NCI-H2107 treated with DMSO at 0.1 percent for 48 hours (cell line): ENCODE data around the gene ENPP3.

Experiments used
- DNase-seq: peaks from one replicate; lab custom pipeline; 2025; ENCODE audit not compliant: unreplicated experiment; lab: John Stamatoyannopoulos, UW

ENPP3 gene

DNA sequence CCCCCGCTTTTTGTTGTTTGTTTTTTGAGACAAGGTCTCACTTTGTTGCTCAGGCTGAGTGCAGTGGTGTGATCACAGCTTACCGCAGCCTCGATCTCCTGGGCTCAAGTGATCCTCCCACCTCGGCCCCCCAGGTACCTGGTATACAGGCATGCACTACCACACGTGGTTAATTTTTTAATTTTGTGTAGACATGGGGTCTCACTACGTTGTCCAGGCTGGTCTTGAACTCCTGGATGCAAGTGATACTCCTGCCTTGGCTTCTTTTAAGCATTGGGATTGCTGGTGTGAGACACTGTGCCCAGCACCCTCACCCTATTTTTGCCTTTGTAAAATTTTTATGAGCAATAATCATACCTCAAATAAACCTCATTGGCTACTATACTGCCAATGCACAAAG is 5.5 kb downstream of the ENPP3 start:
- DNase-seq = no peak

DNA sequence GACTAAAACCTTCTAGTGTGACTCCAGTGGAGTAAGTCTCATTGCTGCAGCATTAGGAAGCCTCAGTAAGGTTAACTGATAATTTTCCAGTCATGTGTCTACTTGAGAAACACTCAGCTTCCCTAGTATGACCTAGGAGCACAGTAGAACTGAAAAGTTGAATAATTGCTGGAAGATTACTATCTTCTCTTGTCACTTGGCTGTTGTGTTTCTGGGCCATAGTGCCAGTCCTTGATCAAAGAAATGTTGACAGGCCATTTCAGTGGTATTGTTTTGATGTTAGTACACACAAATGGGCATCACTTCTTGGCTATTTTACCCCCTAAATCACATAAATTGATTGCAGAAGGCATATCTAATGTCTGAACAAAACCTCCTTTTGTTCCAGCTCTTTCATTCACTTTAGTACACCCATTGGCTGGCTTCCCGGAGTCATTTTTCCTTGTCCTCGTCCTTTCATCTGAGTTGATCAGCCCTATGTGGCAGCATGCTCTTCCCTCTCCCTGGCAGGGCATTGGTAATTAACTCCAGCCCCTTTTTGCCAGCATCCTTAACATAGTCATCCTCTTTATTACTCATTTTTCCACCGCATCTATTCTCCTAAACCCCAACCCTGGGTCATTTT is 6.0 kb downstream of the ENPP3 start:
- no peak for DNase-seq

DNA sequence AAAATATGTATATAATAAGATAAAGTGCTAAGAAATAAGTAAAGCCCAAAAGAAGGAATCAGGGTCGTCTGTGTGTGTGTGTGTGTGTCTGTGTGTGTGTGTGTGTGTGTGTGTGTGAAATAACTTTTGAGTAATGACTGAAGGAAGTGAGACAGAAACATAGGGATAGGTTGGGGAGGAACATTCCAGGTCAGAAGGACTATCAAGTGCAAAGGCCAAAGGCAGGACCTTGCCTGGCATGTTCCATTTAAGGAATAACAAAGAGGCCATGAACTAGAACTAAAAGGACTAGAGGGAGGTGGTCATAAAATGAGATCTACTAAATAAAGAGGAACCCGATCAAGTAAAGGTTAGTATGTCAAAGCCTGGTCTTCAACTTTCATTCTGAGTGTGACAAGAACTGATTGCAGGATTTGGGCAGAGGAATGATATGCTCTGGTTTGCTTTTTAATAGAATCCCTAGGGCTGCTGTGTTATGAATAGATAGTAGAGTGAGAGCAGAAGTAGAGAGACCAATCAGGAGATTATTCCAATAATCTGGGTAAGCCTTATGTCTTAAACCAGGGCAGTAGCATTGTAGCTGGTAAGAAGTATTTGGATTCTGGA is 6.9 kb downstream of the ENPP3 start:
- DNase-seq = no peak

DNA sequence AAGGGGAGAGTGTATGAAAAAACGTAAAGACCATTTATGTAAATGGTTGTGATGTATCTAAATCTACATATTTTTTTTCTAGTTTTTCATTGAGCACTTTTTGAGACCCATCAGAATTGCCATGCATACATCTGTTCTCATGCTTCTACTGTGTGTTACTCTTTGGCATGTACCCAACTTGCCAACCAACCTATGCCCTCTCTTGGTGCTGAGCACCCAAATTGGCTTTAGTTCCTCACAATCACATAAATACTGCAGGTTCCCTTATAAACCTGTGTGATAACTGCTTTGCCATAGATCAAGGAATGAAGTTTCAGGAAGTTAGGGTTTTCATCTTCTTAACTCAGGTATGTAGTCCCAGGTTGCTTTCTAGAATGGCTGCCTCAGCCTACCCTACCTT is 7.8 kb downstream of the ENPP3 start:
- no peak for DNase-seq

DNA sequence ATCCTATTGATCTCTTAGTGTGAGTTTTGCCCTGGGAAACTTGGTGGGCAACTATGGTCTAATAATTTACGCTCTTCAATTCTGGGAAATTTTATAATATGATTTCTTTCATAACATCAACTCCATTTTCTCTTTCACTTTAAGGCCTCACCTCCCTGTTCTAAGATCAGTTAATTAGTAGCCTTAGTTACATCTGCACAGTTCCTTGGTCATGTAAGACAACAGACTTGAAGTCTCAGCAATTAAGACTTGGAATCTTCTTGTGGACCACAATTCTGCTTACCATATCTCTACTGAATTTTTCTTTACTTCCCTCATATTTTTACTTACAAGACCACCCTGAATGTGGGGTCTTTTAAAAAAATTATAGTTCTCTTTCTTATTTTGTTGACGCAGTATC is 8.7 kb downstream of the ENPP3 start:
- no peak for DNase-seq

DNA sequence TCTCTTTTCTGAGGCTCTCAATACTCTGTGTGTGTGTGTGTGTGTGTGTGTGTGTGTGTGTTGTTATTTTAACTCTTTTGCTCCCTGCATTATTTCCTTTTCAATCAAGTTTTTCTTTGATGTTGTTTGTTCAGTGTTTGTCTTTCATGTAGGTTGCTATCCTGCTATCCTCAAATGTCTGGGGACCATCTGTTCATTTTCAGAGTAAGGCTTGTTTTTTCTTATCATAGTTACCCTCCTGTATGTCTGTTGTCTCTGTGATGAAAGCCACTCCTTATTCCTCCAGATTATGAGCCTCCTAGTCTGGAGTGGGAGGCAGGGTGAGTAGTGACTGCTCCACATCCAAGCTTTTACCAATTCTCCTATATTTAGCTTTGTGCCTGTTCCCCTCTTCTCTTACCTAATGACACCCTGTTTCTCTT is 9.2 kb downstream of the ENPP3 start:
- no peak for DNase-seq

DNA sequence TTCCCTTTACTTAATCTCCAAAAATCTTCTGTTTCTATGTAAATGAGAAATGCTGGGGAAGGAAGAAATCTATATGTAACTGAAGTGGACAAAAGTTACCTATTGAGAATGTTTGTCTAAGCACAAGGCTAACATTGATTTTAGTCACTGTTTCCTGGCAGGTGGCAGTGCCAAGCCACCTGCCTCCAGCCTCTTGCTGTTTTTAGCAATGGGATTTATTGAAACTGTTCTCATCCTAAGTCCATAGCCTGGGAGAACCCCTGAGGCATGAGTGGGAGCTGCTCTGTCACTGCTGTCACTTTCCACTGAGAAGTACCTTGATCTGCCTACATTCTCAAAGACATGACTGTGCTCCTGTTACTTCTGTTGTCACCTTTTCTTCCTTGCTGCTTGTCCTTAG is 14.7 kb downstream of the ENPP3 start:
- DNase-seq = peak; percentile 56

DNA sequence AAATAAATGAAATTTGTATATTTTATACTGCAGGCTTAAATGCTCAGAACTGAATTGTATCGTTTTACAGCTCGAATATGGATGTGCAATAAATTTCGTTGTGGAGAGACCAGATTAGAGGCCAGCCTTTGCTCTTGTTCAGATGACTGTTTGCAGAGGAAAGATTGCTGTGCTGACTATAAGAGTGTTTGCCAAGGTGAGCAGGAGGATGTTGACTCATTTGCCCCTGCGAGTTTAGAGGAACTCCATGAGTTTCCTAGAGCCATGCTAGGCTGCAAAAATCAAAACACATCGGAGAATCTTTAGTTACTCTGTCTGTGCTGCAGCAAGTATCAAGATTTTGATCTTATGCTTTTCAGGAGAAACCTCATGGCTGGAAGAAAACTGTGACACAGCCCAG is 15.4 kb downstream of the ENPP3 start:
- DNase-seq = no peak

DNA sequence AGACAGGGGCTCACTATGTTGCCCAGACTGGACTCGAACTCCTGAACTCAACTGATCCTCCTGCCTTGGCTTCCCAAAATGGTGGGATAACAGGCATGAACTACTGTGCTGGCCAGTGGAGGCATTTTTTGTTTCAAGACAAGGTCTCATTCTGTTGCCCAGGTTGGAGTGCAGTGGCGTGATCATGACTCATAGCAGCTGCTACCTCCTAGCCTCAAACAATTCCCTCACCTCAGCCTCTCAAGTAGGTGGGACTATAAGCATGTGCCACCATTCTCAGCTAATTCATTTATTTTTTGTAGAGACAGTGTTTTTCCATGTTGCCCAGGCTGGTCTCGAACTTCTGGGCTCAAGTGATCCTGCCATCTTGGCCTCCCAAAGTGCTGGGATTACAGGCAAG is 17.2 kb downstream of the ENPP3 start:
- DNase-seq = no peak

DNA sequence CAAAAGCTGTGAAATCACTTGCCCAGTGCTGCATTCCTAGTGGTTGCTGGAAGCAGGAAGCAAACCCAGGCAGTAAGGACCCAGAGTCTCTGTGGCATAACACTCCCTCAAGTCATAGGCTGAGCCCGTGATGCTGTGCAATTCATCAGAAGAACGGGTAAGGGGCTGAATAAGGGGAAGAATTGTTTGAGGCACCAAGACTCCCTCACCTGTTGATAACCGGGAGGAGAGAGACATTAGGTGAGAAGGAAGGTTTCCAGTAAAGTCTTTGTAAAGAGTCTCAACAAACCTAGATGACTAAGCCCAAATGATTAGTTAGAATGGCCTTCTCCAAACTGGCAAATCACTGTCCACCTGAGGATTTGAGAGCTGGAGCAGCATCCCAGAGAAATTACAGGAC is 18.3 kb downstream of the ENPP3 start:
- no peak for DNase-seq

DNA sequence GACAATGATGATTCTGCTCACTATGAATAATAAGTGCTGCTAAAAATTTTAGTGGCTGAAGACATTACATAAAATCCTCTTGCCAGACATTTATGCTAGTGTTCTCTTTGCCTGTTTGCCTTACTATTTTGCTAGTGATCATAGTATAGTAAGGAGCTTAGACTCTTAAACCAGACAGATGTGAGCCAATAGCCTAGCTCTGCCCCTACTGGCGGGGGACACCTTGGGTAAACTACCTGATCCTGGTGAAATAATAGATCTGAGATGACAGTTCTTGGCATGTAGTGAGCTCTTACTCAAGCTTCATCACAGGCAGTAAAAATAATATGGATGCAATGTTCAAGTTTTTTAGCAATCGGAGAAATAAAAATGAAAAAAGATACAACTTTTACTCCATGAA is 18.8 kb downstream of the ENPP3 start:
- no peak for DNase-seq

DNA sequence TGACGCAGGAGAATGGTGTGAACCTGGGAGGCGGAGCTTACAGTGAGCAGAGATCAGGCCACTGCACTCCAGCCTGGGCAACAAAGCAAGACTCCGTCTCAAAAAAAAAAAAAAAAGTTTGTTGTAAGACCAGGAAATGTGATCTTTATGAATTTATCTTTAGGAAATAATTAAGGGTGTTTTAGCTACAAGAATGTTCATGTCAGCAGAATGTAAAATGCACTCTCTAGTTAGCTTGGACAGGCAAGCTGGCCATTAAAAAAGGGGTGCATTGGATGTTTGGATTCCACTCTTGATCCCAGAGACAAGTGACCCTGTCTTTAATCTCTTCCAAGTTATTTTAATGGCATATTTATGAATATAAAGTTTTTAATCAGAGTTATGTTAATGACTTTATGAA is 19.6 kb downstream of the ENPP3 start:
- no peak for DNase-seq

DNA sequence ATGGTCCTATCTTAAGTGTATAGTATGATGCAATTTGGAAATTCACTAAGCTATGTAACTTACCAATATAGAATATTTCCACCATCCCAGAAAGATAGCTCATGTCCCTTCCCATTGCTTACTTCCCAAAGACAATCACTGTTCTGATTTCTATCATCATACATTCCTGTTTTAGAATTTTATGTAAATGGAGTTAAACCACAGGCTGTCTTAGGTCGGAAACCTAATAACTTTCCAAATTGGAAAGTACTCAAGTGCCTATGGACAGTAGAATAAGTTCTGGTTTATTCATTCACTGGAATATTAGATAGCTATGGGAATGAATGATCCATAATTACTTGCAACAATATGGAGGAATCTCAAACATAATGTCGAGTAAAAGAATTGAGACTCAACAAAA is 20.1 kb downstream of the ENPP3 start:
- DNase-seq = no peak

DNA sequence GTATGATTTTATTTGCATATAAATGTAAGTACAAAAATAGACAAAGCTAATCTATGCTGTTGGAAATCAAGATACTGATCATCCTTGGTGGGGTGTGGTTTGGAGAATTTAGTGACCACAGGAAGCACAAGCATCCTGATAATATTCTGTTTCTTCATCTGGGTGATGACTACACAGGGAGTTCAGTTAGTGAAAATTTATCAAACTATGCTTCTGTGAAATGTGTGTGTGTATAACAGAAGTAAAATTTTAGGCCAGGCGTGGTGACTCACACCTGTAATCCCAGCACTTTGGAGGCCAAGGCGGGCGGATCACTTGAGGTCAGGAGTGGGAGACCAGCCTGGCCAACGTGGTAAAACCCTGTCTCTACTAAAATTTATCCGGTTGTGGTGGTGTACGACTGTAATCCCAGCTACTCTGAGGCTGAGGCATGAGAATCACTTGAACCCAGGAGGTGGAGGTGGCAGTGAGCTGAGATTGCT is 20.6 kb downstream of the ENPP3 start:
- no peak for DNase-seq

DNA sequence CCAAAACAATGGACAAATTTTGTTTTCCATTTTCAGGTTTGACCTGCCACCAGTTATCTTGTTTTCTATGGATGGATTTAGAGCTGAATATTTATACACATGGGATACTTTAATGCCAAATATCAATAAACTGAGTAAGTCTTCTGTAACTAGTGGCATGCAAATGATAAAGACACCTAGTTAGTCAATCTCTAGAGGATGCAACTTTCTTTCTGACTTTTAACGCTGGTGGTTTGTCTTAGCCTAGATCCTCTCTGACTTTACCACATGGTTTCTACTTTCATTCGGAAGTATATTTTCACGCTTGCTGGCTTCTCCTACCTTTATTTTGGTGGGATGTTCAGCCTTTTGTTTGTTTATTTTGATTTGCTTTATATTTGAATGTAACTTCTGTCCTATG is 21.2 kb downstream of the ENPP3 start:
- no peak for DNase-seq

DNA sequence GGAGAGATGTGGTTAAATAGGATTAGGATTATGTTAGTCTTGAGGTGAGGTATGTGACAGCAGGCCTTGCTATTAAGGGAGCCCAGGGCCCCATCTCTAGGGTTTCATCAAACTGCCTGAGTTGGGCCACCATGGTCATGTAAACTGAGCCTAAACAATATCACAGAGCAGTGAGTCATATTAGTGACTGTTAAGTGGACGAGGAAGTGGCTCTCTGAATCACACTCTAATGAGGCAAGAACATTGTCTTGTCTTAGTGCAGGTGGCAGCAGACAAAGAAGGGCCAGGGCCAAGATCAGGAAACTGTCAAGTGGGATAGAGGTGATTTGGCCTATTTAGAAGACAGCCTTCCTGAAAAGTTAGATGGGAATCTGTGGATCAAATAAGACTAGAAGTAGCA is 23.1 kb downstream of the ENPP3 start:
- no peak for DNase-seq

DNA sequence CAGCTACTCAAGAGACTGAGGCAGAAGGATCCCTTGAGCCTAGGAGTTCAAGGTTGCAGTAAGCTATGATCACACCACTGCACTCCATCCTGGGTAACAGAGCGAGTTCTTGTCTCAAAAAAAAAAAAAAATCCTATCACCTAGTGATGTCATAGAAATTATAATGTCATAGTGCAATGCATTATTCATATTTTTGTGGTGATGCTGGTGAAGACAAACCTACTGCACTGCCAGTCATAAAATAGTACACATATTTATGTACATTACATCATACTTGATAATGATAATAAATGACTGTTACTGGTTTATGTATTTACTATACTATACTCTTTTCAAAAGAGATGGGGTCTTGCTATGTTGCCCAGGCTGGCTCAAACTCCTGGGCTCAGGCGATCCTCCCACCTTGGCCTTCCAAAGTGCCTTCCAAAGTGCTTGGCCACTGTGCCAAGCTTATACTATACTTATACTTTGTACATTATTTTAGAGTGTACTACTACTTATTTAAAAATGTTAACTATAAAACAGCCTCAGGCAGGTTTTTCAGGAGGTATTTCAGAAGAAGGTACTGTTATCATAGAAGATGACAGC is 26.6 kb downstream of the ENPP3 start:
- DNase-seq = no peak

DNA sequence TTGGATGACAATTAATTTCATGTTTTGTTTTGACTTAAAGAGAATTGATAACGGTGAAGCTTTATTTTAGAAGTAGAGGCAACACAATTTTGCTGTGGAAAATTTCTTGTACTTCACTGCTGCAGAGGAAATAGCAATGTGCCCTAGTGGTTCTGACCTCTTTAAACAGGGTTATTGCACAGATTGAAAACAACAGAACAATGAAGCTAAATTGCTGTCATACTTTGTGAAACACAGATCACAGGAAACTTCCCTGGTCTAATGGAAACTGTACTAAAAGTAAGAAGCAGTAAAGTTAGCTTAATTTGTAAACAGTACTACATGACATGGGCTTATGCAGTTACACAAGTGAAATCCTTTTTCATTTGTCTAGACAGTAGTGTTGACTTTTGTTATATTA is 32.8 kb downstream of the ENPP3 start:
- DNase-seq = no peak

DNA sequence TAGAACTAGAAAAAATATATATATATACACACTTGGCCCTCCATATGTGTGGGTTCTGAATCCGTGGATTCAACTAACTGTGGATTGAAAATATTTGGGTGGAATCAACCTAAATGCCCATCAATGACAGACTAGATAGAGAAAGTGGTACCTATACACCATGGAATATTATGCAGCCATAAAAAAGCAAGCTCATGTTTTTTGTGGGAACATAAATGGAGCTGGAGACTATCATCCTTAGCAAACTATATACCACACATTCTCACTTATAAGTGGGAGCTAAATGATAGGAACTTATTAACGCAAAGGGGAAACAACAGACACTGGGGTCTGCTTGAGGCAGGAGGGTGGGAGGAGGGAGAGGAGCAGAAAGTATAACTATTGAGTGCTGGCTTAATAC is 36.1 kb downstream of the ENPP3 start:
- DNase-seq = no peak

DNA sequence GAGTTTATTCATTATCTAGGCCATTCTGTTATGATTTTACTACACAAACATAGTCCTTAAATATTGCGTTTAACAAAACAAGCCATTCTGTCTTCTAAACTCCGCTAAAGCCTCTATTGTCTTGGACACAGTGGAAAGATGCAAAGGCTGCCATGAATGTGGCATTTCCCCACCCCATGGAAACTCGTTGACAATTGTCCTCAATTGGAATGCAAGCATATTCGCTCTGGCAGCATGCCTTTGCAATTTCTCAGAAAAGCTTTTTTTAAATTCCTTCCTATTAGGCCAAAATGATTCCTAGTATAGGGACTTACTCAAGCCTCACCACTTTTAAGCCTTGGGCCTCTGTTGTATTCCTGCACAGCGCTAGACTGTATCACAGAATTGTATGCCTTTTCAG is 41.3 kb downstream of the ENPP3 start:
- DNase-seq = no peak

DNA sequence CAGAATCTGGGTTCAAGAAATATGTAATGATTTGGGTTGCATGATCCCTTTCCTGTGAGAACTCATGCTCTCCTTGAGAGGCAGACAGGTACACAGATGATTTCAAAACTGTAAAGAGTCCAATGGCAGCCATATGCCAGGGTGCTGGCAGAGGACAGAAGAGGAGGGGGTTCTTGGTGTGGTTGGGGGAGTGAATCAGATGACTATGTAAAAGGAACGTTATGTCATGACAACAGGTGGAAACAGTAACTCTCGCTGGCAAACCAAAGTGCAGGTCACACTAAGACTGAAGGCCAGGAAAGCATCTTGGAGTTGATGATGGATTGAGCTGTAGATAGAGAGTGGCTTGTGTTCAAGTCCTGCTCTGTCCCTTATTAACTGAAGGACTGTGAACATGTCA is 43.8 kb downstream of the ENPP3 start:
- no peak for DNase-seq

DNA sequence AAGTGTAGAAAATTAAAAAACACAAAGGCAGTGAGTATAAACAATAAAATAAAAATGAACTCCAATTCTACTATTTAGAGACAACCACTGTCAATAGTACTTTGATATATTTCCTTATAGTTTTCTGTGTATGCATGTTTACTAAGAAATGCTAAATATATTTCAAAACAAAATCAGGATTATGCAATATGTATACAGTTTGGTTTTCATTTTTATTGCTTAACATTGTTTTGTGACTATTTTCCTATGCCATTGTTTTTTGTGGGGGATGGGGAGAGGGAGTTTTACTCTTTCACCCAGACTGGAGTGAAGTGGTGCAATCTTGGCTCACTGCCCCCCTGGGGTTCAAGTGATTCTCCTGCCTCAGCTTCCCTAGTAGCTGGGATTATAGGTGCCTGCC is 44.5 kb downstream of the ENPP3 start:
- no peak for DNase-seq

DNA sequence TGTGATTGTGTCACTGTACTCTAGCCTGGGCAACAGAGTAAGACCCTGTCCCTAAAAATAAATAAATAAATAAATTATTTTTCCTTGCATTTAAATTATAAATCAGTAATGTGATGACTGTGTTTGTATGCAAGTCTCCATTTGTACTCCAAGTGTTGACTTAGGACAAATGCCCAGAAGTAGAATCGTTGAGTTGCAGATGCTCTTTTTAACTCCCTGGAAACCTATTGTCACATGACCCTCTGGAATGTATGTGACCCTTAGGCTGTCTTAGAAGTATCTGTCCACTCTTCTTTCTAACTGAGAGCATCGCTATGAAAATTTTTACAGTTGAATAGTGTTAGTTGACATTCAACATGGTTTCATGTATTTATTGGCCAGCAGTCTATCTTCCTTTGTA is 45.3 kb downstream of the ENPP3 start:
- DNase-seq = no peak
